Left ventricle myocardium inferior (tissue), 1 donor: ENCODE data around the gene KRTAP10-7. TPM values are rescaled to one million over a fixed set of nuclear protein-coding genes. Genes with fewer than 3 reads are reported as not detected.
"Not testable (repeated sequence)": the region's sequence is repeated elsewhere in the genome, so short reads cannot be mapped to it uniquely, and the experiment has no call there.

ENCODE experiments used
- DNase-seq: peaks from one replicate; pipeline ENCODE4 v3.0.0-alpha.2; 2020
- H3K27ac ChIP-seq: fragments of 200-600 bp; replicated peaks from 2 replicates; pipeline ENCODE4 v1.8.0; 2021
- H3K27me3 ChIP-seq: fragments of 200-600 bp; 2 replicates; pipeline ENCODE4 v1.8.0; 2021; ENCODE audit warnings: low read depth
- H3K36me3 ChIP-seq: fragments of 200-600 bp; 2 replicates; pipeline ENCODE4 v1.8.0; 2021
- H3K4me1 ChIP-seq: fragments of 200-600 bp; 2 replicates; pipeline ENCODE4 v1.8.0; 2021
- H3K4me3 ChIP-seq: fragments of 200-600 bp; 2 replicates; pipeline ENCODE4 v1.8.0; 2021; ENCODE audit warnings: mild to moderate bottlenecking, moderate library complexity
- H3K9me3 ChIP-seq: fragments of 200-600 bp; replicated peaks from 2 replicates; pipeline ENCODE4 v1.8.0; 2021
- intact Hi-C: fragments of 100-400 bp; cut with micrococcal nuclease; formaldehyde crosslinking; loops from one replicate; pipeline ENCODE4 v1.11.0; 2022
- total RNA-seq: library from RNA; stranded (reverse); fragmentation: NEBNext Ultra II Directional; extraction: Animal tissue kit (Norgen Biotek cat#: 25700); gene quantifications from one replicate; pipeline ENCODE4 v1.2.1, GENCODE V29; 2021
- TF ChIP-seq, protein P1 (sequence below): fragments of 200-600 bp; IDR thresholded peaks from 2 replicates; pipeline ENCODE4 v1.8.0; 2021; ENCODE audit warnings: antibody characterized with exemption, mild to moderate bottlenecking, borderline replicate concordance
- donor health status: DM: no; HTN: yes; CAD: no; lungs with severe emphysema.

Gene KRTAP10-7
- total RNA-seq, 1 donor from 2014 or later: not detected

DNA sequence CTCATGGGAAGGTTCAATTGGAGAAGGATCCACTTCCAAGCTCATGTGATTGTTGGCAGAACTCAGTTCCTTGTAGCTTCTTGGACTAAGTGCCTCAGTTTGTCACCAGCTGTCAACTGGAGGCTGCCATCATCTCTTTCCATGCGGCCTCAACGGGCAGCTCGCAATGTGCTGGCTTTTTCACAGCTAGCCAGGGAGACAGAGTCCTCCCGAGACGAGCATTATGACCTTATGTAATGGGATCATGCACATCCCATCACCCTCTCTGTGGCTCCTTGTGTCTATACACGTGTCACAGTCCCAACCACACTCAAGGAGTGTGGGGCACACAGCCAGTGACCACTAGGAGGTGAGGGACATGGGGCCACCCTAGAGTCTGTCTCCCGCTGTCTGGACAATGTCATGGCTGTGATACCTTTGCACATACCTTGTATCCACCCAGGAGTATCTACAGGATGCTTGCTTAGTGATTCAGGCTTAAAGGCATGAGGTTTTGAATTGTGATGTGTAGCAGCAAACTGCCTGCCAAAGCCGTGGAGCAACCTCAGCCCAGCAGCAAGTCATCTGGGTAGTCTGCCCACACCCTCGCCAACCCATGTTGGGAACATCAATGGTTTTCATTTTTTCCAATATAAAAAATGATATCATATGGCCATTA is 4.2 kb upstream of the KRTAP10-7 start:
- DNase-seq: no peak
- intact Hi-C loops: no loop called here
- TF ChIP-seq, protein P1, sequence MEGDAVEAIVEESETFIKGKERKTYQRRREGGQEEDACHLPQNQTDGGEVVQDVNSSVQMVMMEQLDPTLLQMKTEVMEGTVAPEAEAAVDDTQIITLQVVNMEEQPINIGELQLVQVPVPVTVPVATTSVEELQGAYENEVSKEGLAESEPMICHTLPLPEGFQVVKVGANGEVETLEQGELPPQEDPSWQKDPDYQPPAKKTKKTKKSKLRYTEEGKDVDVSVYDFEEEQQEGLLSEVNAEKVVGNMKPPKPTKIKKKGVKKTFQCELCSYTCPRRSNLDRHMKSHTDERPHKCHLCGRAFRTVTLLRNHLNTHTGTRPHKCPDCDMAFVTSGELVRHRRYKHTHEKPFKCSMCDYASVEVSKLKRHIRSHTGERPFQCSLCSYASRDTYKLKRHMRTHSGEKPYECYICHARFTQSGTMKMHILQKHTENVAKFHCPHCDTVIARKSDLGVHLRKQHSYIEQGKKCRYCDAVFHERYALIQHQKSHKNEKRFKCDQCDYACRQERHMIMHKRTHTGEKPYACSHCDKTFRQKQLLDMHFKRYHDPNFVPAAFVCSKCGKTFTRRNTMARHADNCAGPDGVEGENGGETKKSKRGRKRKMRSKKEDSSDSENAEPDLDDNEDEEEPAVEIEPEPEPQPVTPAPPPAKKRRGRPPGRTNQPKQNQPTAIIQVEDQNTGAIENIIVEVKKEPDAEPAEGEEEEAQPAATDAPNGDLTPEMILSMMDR: no peak
- Histone ChIP-seq H3K4me3 (no peak overlapping the region), H3K27ac (no peak overlapping the region), H3K27me3 (peaks cover 34% of the 10 kb centered on the region), H3K36me3 (no peaks in the 10 kb centered on the region), H3K9me3 (peaks cover 10% of the 10 kb centered on the region), H3K4me1 (peaks cover 8% of the 10 kb centered on the region)

DNA sequence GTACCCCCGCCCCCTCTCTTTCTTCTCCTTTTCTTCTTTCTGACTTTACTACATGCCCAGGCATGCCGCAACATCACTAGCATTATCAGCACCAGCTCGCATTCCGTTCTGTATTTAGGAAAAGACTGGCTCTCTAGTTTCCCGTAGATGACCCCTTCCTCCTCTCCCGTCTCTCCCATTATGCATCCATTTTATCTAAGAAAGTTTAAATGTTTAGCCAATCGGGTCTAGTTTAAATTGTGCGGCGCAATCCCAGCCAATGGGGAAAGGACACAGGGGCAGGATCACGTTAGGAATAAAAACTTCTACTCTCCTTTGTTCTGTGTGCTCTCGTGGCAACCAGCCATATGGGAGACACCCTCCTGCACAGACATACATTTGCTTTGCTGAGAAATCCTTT is 2.3 kb upstream of the KRTAP10-7 start:
- TF ChIP-seq, protein P1: no peak
- intact Hi-C loops: no loop called here
- peaks cover 50% of the 10 kb centered on the region for H3K27me3 ChIP-seq
- H3K9me3 ChIP-seq: peaks cover 10% of the 10 kb centered on the region
- H3K4me1 ChIP-seq: peaks cover 4% of the 10 kb centered on the region
- no peak overlapping the region for H3K27ac ChIP-seq
- no peak for DNase-seq
- no peaks in the 10 kb centered on the region for H3K36me3 ChIP-seq
- no peak overlapping the region for H3K4me3 ChIP-seq

DNA sequence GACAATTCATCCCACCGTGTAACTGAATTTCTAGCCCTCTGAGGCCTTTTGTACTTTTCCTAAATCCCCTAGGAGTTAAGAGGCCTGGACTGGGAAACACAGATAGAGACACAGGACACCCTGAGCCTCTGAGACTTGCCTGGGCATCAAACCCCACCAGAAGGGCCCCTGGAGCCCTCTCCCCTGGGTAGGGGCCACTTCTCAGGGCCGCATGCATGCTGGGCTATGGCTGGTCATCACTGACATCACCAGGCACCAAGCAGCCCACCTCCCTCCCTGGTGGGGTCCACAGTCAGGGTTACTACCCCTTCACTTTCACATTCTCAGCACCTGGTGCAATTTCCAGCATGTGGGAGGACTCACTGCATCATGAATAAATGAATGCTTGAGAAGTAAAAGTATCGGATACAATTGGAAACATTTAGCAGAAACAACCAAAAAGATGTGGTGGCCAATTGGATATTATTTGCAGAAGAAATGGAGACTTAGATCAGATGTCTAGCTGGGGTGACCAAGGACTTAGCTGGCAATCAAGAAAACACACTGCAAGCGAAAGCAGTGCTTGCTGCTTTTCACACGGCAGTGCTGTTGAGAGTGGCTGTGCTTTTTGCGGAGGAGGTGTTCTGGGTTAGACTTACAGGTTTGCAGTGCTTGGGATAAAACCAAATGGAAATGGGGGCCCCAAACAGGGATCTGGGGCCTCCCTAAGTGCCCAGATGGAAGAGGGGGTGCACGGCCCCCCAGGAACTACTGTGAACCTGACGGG is 950 bp upstream of the KRTAP10-7 start:
- Histone ChIP-seq H3K27ac (no peak overlapping the region), H3K4me1 (no peaks in the 10 kb centered on the region), H3K36me3 (no peaks in the 10 kb centered on the region), H3K4me3 (no peak overlapping the region), H3K27me3 (peaks cover 64% of the 10 kb centered on the region), H3K9me3 (peaks cover 10% of the 10 kb centered on the region)
- TF ChIP-seq, protein P1: no peak
- DNase-seq: no peak
- intact Hi-C loops: no loop called here

DNA sequence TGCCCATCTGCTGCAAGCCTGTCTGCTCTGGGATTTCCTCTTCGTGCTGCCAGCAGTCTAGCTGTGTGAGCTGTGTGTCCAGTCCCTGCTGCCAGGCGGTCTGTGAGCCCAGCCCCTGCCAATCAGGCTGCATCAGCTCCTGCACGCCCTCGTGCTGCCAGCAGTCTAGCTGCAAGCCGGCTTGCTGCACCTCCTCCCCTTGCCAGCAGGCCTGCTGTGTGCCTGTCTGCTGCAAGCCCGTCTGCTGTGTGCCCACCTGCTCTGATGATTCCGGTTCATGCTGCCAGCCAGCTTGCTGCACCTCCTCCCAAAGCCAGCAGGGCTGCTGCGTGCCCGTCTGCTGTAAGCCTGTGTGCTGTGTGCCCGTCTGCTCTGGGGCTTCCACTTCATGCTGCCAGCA is 694 bp downstream of the KRTAP10-7 start:
- H3K4me1 ChIP-seq, DNase-seq, H3K4me3 ChIP-seq, H3K27ac ChIP-seq, intact Hi-C loops, H3K36me3 ChIP-seq: not testable (repeated sequence)
- H3K27me3 ChIP-seq: peaks cover 59% of the 10 kb centered on the region
- H3K9me3 ChIP-seq: peaks cover 10% of the 10 kb centered on the region

DNA sequence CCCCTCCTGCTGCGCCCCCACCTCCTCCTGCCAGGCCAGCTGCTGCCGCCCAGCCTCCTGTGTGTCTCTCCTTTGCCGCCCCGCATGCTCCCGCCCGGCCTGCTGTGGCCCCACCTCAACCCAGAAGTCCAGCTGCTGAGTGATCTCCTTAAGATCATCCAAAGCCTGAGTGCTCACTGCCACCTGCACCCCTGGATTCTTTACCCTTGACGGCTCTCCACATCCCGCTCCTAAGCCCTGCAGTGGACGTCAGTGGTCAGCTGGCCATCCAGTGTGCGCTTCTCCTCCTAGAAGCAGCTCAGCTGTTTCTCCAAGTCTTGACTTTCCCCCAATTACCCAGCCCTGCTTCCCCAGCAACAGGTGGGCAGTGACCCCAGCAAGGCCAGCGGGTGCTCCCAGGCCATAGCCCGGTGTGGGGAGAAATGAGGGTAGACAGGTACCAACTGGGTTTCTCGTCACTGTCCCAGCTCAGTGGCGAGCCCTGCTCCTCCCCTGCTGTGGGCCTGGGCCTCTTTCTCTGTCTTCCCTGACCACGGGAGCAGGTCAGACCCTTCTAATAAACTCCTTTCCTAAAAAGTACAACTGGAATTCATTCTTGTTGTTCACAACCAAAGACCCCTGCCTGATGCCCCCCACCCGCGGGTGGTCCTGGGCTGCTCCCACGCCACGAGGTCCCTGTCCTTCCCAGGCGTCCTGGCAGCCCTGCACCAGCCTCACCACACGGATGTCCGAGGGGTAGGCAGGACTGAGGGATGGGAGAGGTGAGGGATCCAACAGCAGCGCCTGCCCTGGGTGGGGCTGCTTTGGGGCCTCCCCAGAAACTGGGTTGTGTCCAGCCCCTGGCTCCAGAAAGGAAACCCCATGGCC is 1.4 kb downstream of the KRTAP10-7 start:
- peaks cover 15% of the 10 kb centered on the region for H3K9me3 ChIP-seq
- no peaks in the 10 kb centered on the region for H3K36me3 ChIP-seq
- no peaks in the 10 kb centered on the region for H3K4me1 ChIP-seq
- TF ChIP-seq, protein P1: no peak
- H3K27me3 ChIP-seq: peaks cover 56% of the 10 kb centered on the region
- DNase-seq: no peak
- intact Hi-C loops: no loop called here
- no peak overlapping the region for H3K27ac ChIP-seq
- H3K4me3 ChIP-seq: no peak overlapping the region
